GM18907 (cell line): ENCODE measurements around the gene WDPCP.
"Not testable (repeated sequence)": the region's sequence is repeated elsewhere in the genome, so short reads cannot be mapped to it uniquely, and the experiment has no call there.

Experiments used
- ATAC-seq: cut with Tn5 transposase; IDR thresholded peaks from one replicate; pipeline ENCODE4 v1.9.1; 2021; ENCODE audit warnings: mild to moderate bottlenecking, moderate library complexity; ENCODE audit not compliant: unreplicated experiment

Gene WDPCP

DNA sequence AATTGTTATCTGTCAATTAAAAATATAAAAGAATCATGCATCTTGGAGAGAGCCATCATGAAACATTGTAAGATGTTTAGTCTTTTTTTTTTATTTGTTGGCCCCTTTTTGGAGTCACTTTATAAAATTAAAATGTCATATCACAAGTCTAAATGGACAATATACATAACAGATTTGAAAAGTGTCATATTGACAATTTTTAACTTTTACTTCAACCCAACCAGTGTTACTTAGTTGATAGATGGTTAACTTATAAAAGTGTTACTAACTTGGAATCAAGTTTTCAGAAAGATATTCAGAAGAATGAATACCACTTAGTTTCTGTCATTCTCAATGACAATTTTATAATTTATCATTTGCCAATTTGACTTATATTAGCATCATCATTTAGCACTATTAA lies 319.3 kb downstream of the WDPCP start:
- no peak for ATAC-seq

- ATAC-seq, result no peak
Measured at GRCh38 chr2:63261137-63261621, 327.1 kb downstream of the WDPCP start.

- no peak for ATAC-seq
Measured at GRCh38 chr2:63257473-63257872, 330.8 kb downstream of the WDPCP start.

DNA sequence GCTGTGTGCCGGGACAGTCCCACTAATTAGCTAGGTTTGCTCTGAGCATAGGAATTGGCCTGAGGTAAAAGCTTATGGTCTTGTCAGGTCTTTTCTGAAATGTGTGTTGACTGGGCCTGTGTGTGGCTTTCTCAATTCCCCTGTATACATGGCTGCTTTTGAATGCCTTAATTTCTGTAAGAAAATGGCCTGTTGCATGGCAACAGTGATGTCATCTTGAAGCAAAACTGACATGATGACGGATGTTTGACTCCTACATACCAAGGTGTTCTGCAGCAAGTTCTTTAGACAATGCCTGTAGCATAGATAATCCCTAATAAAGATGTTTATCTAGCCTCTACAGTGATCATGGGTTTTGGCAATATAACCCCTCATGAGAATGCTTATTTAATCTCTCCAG lies 339.1 kb downstream of the WDPCP start:
- ATAC-seq, result no peak

DNA sequence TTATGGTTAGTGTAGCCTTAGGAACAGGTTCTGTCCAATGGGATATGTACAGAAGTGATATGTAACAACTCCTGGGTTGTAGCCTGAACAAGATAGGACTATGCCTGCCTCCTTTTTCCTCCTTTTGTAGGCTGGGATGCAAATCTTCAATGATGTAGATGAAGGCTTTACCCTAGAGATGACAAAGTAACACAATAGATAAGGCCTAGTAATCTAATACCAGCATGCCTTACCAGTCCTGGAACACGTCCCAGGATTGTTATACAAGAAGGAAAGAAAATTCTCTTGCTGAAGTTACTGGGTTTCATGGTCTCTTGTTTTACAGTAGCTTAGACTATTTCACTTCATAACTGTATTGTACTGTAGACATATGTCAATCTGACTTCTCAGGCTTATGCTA lies 345.5 kb downstream of the WDPCP start:
- ATAC-seq, result no peak

GRCh38 chr2:63225964-63226686 lies 362.2 kb downstream of the WDPCP start:
- no peak for ATAC-seq

GRCh38 chr2:63218800-63219526 lies 369.3 kb downstream of the WDPCP start:
- ATAC-seq, result no peak

DNA sequence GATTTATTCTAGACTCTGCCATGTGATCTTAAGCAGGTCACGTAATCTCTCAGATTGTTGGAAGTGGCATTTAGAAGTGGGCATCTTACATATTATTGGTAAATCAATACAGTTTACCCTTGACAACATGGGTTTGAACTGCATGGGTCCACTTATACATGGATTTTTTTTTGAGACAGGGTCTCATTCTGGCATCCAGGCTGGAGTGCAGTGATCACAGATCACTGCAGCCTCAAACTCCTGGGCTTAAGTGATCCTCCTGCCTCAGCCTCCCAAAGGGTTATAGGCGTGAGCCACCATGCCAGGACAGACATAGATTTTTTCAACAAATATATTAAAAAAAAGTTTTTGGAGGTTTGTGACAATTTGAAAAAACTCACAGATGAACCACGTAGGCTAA lies 393.0 kb downstream of the WDPCP start:
- ATAC-seq, result no peak

DNA sequence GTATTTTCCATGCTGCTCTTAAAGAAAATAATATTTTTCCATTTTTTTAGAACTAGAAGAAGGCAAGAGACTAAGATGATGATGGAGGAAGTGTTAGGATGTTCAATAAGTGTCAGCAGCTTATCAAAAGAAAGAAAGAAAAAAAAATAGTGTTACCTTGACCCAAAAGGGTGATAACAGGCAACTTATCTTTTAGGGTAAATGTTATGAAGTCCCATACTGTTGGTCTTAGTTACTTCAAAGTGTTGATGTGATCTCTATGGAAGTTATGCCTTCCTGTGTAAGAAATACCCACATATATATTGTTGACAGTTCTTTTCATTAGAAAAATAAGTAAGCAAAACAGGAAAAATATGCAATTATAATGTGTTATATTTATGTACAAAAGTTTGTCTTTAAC lies 394.1 kb downstream of the WDPCP start:
- no peak for ATAC-seq

GRCh38 chr2:63192889-63193774 lies 395.1 kb downstream of the WDPCP start:
- no peak for ATAC-seq

- no peak for ATAC-seq
Measured at GRCh38 chr2:63192169-63192888, 395.9 kb downstream of the WDPCP start.

GRCh38 chr2:63189026-63189425 lies 399.3 kb downstream of the WDPCP start:
- peak; percentile 61 for ATAC-seq

GRCh38 chr2:63186331-63186730 lies 401.9 kb downstream of the WDPCP start:
- ATAC-seq, result no peak

DNA sequence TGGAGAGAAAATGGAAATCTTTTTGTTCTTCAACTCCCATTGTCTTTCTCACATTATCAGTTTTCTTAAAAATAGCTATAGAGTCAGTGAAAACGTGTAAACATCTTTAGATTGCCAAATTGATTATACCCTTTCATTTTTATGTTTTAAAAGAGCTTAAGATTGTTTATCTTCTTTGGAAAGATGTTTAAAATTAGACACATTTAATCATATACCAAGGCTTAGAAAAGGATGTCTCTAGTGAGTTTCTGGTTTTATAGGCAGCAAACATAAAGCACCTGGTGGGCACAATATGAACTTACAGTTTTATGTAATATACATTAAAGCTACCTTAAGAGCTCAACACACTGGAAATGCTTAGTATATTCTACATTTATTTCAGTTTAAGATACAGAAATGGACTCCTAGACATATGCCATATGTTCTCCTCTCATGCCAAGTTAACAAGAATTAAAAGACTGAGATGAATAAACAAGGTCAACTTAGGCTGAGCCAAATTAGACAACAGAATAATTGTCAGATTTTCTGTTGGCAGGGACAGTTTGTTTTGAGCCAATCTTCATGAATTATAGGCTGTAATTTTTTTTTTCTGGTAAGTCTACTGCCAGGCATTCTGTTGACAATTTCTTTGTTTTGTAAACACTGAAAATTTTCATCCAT lies 425.0 kb downstream of the WDPCP start:
- ATAC-seq, result no peak

GRCh38 chr2:63159262-63159661 lies 429.0 kb downstream of the WDPCP start:
- no peak for ATAC-seq

DNA sequence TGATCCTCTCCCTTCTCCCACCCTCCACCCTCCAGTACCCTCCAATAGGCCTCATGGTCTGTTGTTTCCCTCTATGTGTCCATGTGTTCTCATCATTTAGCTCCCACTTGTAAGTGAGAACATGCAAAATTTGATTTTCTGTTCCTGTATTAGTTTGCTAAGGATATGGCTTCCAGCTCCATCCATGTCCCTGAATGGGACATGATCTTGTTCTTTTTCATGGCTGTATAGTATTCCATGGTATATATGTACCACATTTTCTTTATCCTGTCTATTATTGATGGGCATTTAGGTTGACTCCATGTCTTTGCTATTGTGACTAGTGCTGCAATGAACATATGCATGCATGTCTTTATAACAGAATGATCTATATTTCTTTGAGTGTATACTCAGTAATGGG lies 451.6 kb downstream of the WDPCP start:
- ATAC-seq, result not testable (repeated sequence)

- no peak for ATAC-seq
Measured at GRCh38 chr2:63132020-63132419, 456.3 kb downstream of the WDPCP start.

GRCh38 chr2:63131196-63131595 lies 457.1 kb downstream of the WDPCP start:
- no peak for ATAC-seq

DNA sequence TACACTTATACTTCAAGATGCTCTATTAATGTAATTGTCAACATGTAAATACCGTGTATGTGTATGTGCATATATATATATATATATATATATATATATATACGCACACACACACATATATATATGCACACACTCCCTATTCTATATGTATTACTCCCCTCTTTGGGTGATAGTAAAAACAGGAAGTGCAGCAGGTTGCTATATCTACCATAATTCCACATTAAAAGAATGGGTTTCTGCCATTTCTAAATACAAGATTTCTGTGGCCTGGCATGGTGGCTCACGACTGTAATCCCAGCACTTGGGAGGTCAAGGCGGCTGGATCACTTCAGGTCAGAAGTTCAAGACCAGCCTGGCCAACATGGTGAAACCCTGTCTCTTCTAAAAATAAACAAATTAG lies 460.7 kb downstream of the WDPCP start:
- no peak for ATAC-seq

DNA sequence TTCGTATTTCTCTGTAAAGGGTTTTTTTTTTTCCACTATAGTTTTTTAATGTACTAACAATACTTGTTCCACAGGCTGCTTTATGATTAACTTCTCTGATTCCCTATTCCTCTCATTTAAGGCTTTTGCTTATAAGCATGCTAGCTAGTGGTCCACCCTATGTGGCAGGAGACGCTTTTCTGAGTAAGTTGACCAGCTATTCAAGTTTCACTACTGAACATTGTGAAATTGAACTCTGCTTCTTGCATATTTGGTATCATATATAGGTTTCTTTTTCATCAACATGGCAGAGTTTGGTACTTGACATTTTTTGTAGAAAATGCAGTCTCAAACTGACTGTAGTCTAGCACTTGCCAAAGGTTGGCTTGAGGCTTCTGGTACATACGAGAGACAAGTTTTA lies 463.4 kb downstream of the WDPCP start:
- ATAC-seq, result peak; percentile 80
